Measurements from ENCODE around the gene TMEM198. TPM values are rescaled to one million over a fixed set of nuclear protein-coding genes. Genes with fewer than 3 reads are reported as not detected.

TMEM198 gene
- total and polyA plus RNA-seq, 2 experiments from 2014 or later = 5.6 to 13.7 TPM

- Histone ChIP-seq H3K36me3 (ENCODE audit: insufficient read depth) (peaks cover 9% of the 10 kb centered on the region), H3K4me2 (no peak overlapping the region), H3K9me2 (ENCODE audit: insufficient read depth) (no peaks in the 10 kb centered on the region), H3K27ac (ENCODE audit: low read depth) (no peak overlapping the region), H3K79me2 (replicated peaks; ENCODE audit: insufficient read depth) (peaks cover 14% of the 10 kb centered on the region), H4K20me1 (replicated peaks; ENCODE audit: insufficient read depth) (peaks cover 21% of the 10 kb centered on the region), H3K4me1 (ENCODE audit: insufficient read depth) (peaks cover 29% of the 10 kb centered on the region), H2AFZ (no peak overlapping the region), H3F3A (replicated peaks; ENCODE audit: low read depth) (peaks cover 19% of the 10 kb centered on the region), H3K4me3 (no peak overlapping the region), H3K27me3 (ENCODE audit: insufficient read depth) (peaks cover 9% of the 10 kb centered on the region; the same call in 1 of the 2 replicates)
- no peaks in the 10 kb centered on the region; the same call in 2 of the 3 replicates for H3K9me3 Mint-ChIP-seq
- H3K36me3 Mint-ChIP-seq (ENCODE audit: low read depth) = peaks cover 33% of the 10 kb centered on the region
- DNase-seq (ENCODE audit: low spot score) (no peak), ATAC-seq (no peak)
- peaks cover 41% of the 10 kb centered on the region for H3K4me1 Mint-ChIP-seq
- H3K4me3 Mint-ChIP-seq = no peak overlapping the region
- H3K27me3 Mint-ChIP-seq (ENCODE audit: insufficient read depth, low read depth, poor library complexity) = peaks cover 27% of the 10 kb centered on the region
- no peak for TF ChIP-seq POLR2AphosphoS5 (IDR thresholded peaks at IDR 0.05; ENCODE audit: low read depth)
- TF ChIP-seq STAT1 (IDR thresholded peaks at IDR 0.05; ENCODE audit: unreplicated experiment) = no peak
- no peak for TF ChIP-seq ZNF462 (CRISPR knock-in tag; IDR thresholded peaks at IDR 0.05)
- TF ChIP-seq CREB1 (CRISPR knock-in tag; IDR thresholded peaks at IDR 0.05; ENCODE audit: low read depth) = no peak
- no peak for TF ChIP-seq NANOG (IDR thresholded peaks at IDR 0.05; ENCODE audit: borderline replicate concordance)
- TF ChIP-seq CTCF (conservative IDR thresholded peaks at IDR 0.05; ENCODE audit: low read depth in 2 of 2) = no peak
- TF ChIP-seq ETS1 (IDR thresholded peaks at IDR 0.05) = no peak
- TF ChIP-seq ZNF331 (CRISPR knock-in tag; IDR thresholded peaks at IDR 0.05; ENCODE audit: low read depth) = no peak
- no peak for TF ChIP-seq JUNB (IDR thresholded peaks at IDR 0.05; ENCODE audit: unreplicated experiment)
- no peak for TF ChIP-seq ZNF114 (CRISPR knock-in tag; IDR thresholded peaks at IDR 0.05)
- no peak for TF ChIP-seq EZH2 (IDR thresholded peaks at IDR 0.05; ENCODE audit: low read depth, unreplicated experiment)
- TF ChIP-seq EZH2phosphoT487 (IDR thresholded peaks at IDR 0.05; ENCODE audit: unreplicated experiment) = no peak
- TF ChIP-seq REST (IDR thresholded peaks at IDR 0.05; ENCODE audit: unreplicated experiment) = no peak
- no peak overlapping the region for H3K27ac Mint-ChIP-seq
These were observed 3.7 kb upstream of the TMEM198 start for GRCh38 chr2:219539926-219540678.

Data from GM23338 (cell line).